SK-N-MC (cell line): ENCODE measurements around the gene IRS1.

Source experiments
- DNase-seq: peaks from one replicate; pipeline ENCODE4 v3.0.0-alpha.2; 2011; ENCODE audit warnings: low read depth, low spot score
- H3K27ac ChIP-seq: fragments of 200-600 bp; sonication (generic); 2 replicates; pipeline ENCODE4 v1.5.1; 2016; ENCODE audit warnings: mixed run types
- H3K36me3 ChIP-seq: fragments of 200-600 bp; sonication (generic); 2 replicates; pipeline ENCODE4 v1.6.1; 2017; ENCODE audit warnings: antibody characterized with exemption, low read length, mixed read lengths; ENCODE audit not compliant: insufficient read depth
- H3K4me3 ChIP-seq: fragments of 200-600 bp; sonication (generic); 2 replicates; pipeline ENCODE4 v1.5.1; 2016
- H3K9ac ChIP-seq: fragments of 200-600 bp; sonication (generic); 2 replicates; pipeline ENCODE4 v1.8.0; 2017; ENCODE audit warnings: mixed run types, mixed read lengths; ENCODE audit not compliant: insufficient read length
- H3K9me3 ChIP-seq: fragments of 200-600 bp; sonication (generic); 2 replicates; pipeline ENCODE4 v1.6.1; 2017; ENCODE audit warnings: low read depth, mild to moderate bottlenecking, antibody characterized with exemption, low read length, moderate library complexity, mixed read lengths
- EZH2 ChIP-seq: fragments of 200-600 bp; sonication (generic); IDR thresholded peaks from one replicate; pipeline ENCODE4 v1.6.1; 2017; ENCODE audit warnings: antibody characterized with exemption
- FOXP2 ChIP-seq: optimal IDR thresholded peaks from 2 replicates; pipeline ENCODE3; 2011; ENCODE audit warnings: mild to moderate bottlenecking, moderate library complexity; ENCODE audit not compliant: insufficient read depth; ENCODE audit errors: extremely low read length, control extremely low read depth
- POLR2AphosphoS5 ChIP-seq: IDR thresholded peaks from 2 replicates; pipeline ENCODE4 v1.6.1; 2012; ENCODE audit warnings: mild to moderate bottlenecking, low read depth, low read length, borderline replicate concordance

The IRS1 gene

GRCh38 chr2:226716126-226716525, 83.5 kb downstream of the IRS1 start:
- no peaks in the 10 kb centered on the region for H3K9me3 ChIP-seq
- no peak for TF ChIP-seq EZH2
- no peak for TF ChIP-seq FOXP2
- TF ChIP-seq POLR2AphosphoS5, result no peak
- no peak for DNase-seq
- H3K27ac ChIP-seq, result no peak overlapping the region
- no peak overlapping the region for H3K4me3 ChIP-seq
- H3K9ac ChIP-seq, result no peak overlapping the region
- no peaks in the 10 kb centered on the region for H3K36me3 ChIP-seq

DNA sequence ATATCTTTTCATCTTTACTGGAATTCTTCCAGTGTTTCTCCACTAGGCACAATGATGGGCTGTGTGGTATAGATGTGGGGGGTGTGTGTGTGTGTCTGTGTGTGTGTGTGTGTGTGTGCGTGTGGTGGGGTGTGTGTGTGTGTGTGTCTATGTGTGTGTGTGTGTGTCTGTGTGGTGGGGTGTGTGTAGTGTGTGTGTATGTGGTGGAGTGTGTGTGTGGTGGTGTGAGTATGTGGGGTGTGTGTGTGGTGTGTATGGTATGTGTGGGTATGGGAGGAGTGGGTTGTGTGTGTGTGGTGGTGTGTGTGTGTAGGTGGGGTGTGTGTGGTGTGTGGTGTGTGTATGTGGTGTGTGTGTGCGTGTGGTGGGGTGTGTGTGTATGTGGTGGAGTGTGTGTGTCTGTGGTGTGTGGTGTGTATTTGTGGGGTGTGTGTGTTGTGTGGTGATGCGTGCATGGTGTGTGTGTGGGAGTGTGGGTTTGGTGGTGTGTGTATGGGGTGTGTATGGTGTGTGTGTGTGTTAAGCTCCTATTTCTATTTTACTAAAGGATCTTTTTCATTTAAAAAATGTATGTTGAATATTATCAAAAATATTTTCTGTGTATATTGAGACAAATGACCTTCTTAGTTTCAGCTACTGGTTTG, 84.2 kb downstream of the IRS1 start:
- no peak for TF ChIP-seq EZH2
- no peak for TF ChIP-seq POLR2AphosphoS5
- TF ChIP-seq FOXP2, result no peak
- no peak overlapping the region for H3K9ac ChIP-seq
- no peak for DNase-seq
- no peak overlapping the region for H3K4me3 ChIP-seq
- no peaks in the 10 kb centered on the region for H3K36me3 ChIP-seq
- no peak overlapping the region for H3K27ac ChIP-seq
- H3K9me3 ChIP-seq, result no peaks in the 10 kb centered on the region

GRCh38 chr2:226712941-226713340, 86.7 kb downstream of the IRS1 start:
- TF ChIP-seq EZH2 (no peak), FOXP2 (no peak), POLR2AphosphoS5 (no peak)
- Histone ChIP-seq H3K36me3 (no peaks in the 10 kb centered on the region), H3K9ac (no peak overlapping the region), H3K27ac (no peak overlapping the region), H3K9me3 (no peaks in the 10 kb centered on the region), H3K4me3 (no peak overlapping the region)
- no peak for DNase-seq

GRCh38 chr2:226711606-226712296, 87.9 kb downstream of the IRS1 start:
- Histone ChIP-seq H3K27ac (no peak overlapping the region), H3K36me3 (no peaks in the 10 kb centered on the region), H3K4me3 (no peak overlapping the region), H3K9ac (no peak overlapping the region), H3K9me3 (no peaks in the 10 kb centered on the region)
- DNase-seq, result no peak
- TF ChIP-seq FOXP2 (no peak), EZH2 (no peak), POLR2AphosphoS5 (no peak)

- DNase-seq, result no peak
- TF ChIP-seq EZH2 (no peak), POLR2AphosphoS5 (no peak), FOXP2 (no peak)
- Histone ChIP-seq H3K36me3 (no peaks in the 10 kb centered on the region), H3K4me3 (no peak overlapping the region), H3K9me3 (no peaks in the 10 kb centered on the region), H3K27ac (no peak overlapping the region), H3K9ac (no peak overlapping the region)
Measured at GRCh38 chr2:226707499-226707898, 92.1 kb downstream of the IRS1 start.

GRCh38 chr2:226705965-226706364, 93.7 kb downstream of the IRS1 start:
- no peak for DNase-seq
- no peak overlapping the region for H3K9ac ChIP-seq
- no peak overlapping the region for H3K4me3 ChIP-seq
- TF ChIP-seq POLR2AphosphoS5 (no peak), EZH2 (no peak), FOXP2 (no peak)
- H3K27ac ChIP-seq, result no peak overlapping the region
- no peaks in the 10 kb centered on the region for H3K9me3 ChIP-seq
- H3K36me3 ChIP-seq, result no peaks in the 10 kb centered on the region

DNA sequence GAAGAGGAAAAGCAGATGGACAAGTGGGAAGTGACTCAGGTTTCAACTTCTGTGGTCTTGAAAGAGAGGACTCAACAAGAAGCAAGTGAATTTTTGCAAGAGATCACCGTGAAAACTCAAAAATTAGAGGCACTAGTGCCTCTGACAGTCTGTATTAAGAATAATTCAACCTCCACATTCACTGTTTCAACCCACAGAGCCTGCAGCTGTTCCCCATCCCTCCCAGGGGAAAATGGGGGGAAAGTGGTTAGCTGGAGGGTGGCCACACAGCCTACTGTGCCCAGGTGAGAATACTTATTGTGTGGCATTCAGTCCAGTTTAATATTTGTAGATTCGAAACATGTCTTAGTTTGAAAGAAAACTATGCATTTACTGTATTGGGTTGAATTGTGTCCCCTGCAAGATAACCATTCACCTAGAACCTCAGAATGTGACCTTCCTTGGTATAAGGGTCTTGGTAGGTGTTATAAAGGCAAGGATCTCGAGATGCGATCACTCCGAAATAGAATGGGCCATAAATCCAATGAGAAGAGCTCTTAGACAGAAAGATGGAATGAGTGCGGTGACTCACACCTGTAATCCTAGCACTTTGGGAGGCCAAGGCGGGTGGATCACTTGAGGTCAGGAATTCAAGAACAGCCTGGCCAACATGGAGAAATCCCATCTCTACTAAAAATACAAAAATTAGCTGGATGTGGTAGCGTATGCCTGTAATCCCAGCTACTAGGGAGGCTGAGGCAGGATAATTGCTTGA, 94.3 kb downstream of the IRS1 start:
- TF ChIP-seq EZH2 (no peak), FOXP2 (no peak), POLR2AphosphoS5 (no peak)
- DNase-seq, result no peak
- Histone ChIP-seq H3K9me3 (no peaks in the 10 kb centered on the region), H3K9ac (no peak overlapping the region), H3K27ac (no peak overlapping the region), H3K4me3 (no peak overlapping the region), H3K36me3 (no peaks in the 10 kb centered on the region)

DNA sequence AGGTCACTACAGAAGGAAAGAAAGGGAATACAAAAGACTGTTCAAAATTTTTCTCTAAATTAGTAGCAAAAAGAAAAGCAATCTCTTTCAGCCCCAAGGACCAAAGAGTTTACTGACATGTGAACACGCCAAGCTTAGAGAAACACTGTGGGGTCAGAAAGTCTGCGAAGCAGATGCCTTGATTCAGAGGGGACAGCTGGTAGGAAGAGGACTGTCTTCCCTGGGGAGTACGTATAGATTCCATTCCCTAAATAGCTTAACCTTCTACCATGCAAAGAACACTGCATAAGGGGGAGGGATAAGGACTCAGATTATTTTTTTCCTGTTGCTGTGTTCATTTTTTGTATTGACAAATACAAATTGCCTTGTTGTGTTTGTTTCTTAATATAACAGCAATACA, 96.1 kb downstream of the IRS1 start:
- no peaks in the 10 kb centered on the region for H3K9me3 ChIP-seq
- H3K27ac ChIP-seq, result no peak overlapping the region
- TF ChIP-seq EZH2 (no peak), POLR2AphosphoS5 (no peak), FOXP2 (no peak)
- no peak overlapping the region for H3K4me3 ChIP-seq
- H3K9ac ChIP-seq, result no peak overlapping the region
- no peaks in the 10 kb centered on the region for H3K36me3 ChIP-seq
- no peak for DNase-seq
